GM12878 (cell line): ENCODE data around the gene EPX.
A peak's percentile ranks its signal among the peaks of the same experiment; 100 is the strongest.

Experiments
- EGR1 ChIP-seq, 2 experiments: IDR thresholded peaks; 1 replicate in 1 of 2; 2 replicates in 1 of 2; pipeline ENCODE4 v1.6.1; 2011 to 2012; ENCODE audit warnings: low read depth in 2 of 2, low read length in 2 of 2, borderline replicate concordance in 1 of 2, mild to moderate bottlenecking in 1 of 2, moderate library complexity in 1 of 2
- EP300 ChIP-seq, 2 experiments: fragments of 150-350 bp in 1 of 2; IDR thresholded peaks; 2 replicates each; pipeline ENCODE4 v1.6.1; 2011 to 2012; ENCODE audit warnings: low read depth in 2 of 2, low read length in 2 of 2, borderline replicate concordance in 1 of 2, improper control_type of control experiment in 1 of 2, inconsistent platforms in 1 of 2; ENCODE audit not compliant: control insufficient read depth in 1 of 2
- HCFC1 ChIP-seq: fragments of 150-350 bp; IDR thresholded peaks from 2 replicates; pipeline ENCODE4 v1.6.1; 2014; ENCODE audit warnings: low read length
- IKZF2 ChIP-seq, 2 experiments: fragments of 450-650 bp; IDR thresholded peaks; 2 replicates each; pipeline ENCODE4 v1.6.1; 2017; ENCODE audit warnings: mild to moderate bottlenecking in 2 of 2, moderate library complexity in 2 of 2
- NFYB ChIP-seq: IDR thresholded peaks from 2 replicates; pipeline ENCODE4 v1.6.1; 2011; ENCODE audit warnings: low read depth, mild to moderate bottlenecking, low read length, improper control_type of control experiment, moderate library complexity; ENCODE audit not compliant: insufficient read depth
- PML ChIP-seq: IDR thresholded peaks from 2 replicates; pipeline ENCODE4 v1.6.1; 2012; ENCODE audit warnings: low read length, inconsistent platforms
- POLR2A ChIP-seq: IDR thresholded peaks from 2 replicates; pipeline ENCODE4 v1.6.1; 2011; ENCODE audit warnings: low read depth, mild to moderate bottlenecking, low read length
- POLR2AphosphoS5 ChIP-seq: IDR thresholded peaks from 2 replicates; pipeline ENCODE4 v1.6.1; 2011; ENCODE audit warnings: mild to moderate bottlenecking, low read length, inconsistent platforms
- RELA ChIP-seq: fragments of 450-650 bp; IDR thresholded peaks from 2 replicates; pipeline ENCODE4 v1.8.0; 2014; ENCODE audit warnings: borderline replicate concordance; ENCODE audit not compliant: partially characterized antibody
- TF ChIP-seq, protein P1 (sequence below), 3 experiments: IDR thresholded peaks in 2 of 3; conservative IDR thresholded peaks in 1 of 3; 2 replicates each; pipeline ENCODE4 v1.5.1; 2011; ENCODE audit warnings: low read depth in 3 of 3, low read length in 3 of 3, mild to moderate bottlenecking in 3 of 3, control low read depth in 2 of 3, moderate library complexity in 2 of 3, inconsistent platforms in 1 of 3, mixed read lengths in 1 of 3; ENCODE audit not compliant: control insufficient read depth in 2 of 3, insufficient read depth in 1 of 3; ENCODE audit errors: extremely low read depth in 1 of 3
- TF ChIP-seq, protein P2 (sequence below): fragments of 450-650 bp; formaldehyde crosslinking; IDR thresholded peaks from 2 replicates; pipeline ENCODE4 v1.5.0; 2022; ENCODE audit warnings: mild to moderate bottlenecking, missing genetic modification characterization
- TF ChIP-seq, protein P3 (sequence below): fragments of 450-650 bp; IDR thresholded peaks from 2 replicates; pipeline ENCODE4 v1.6.1; 2017; ENCODE audit warnings: mild to moderate bottlenecking, moderate library complexity

DNA sequence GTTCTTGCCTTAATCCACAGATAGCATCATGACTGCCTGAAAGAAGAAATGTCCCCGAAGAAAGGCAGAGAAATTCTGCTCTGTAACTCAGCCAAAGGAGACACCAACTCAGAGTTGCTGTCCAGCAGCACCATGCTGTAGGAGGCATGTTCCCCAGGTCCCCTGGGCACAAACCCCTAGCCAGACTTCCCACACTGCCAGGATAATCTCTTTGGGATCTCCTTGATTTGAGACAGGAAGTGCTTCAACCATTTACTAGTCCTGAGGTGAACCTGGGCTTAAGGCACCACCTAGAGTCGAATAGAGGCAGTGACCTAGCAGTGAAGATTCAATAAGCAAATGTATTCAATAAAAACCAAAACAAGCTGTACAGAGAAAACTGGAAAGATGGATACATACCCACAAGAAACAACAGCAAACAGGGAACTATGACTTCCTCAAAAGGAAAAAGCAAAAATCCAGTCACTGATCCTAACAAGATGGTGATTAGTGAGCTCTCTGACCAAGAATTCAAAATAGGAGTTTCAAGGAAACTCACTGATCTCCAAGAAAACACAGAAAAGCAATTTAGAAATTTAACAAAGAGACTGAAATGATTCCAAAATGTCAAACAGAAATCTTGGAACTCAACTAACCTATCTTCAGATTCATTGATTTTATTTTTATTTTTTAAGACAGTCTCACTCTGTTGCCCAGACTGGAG is 20.0 kb upstream of the EPX start:
- TF ChIP-seq, protein P1, sequence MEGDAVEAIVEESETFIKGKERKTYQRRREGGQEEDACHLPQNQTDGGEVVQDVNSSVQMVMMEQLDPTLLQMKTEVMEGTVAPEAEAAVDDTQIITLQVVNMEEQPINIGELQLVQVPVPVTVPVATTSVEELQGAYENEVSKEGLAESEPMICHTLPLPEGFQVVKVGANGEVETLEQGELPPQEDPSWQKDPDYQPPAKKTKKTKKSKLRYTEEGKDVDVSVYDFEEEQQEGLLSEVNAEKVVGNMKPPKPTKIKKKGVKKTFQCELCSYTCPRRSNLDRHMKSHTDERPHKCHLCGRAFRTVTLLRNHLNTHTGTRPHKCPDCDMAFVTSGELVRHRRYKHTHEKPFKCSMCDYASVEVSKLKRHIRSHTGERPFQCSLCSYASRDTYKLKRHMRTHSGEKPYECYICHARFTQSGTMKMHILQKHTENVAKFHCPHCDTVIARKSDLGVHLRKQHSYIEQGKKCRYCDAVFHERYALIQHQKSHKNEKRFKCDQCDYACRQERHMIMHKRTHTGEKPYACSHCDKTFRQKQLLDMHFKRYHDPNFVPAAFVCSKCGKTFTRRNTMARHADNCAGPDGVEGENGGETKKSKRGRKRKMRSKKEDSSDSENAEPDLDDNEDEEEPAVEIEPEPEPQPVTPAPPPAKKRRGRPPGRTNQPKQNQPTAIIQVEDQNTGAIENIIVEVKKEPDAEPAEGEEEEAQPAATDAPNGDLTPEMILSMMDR (IDR thresholded peaks at IDR 0.05 in 2 of 3, conservative IDR thresholded peaks at IDR 0.05 in 1 of 3; ENCODE audit: control insufficient read depth in 2 of 3, extremely low read depth in 1 of 3, insufficient read depth in 1 of 3, low read depth in 3 of 3, low read length in 3 of 3): peak; percentile 49 to 57 (median 56); a peak in 5 of 6 replicates
- TF ChIP-seq IKZF2 (IDR thresholded peaks at IDR 0.05): no peak
- no peak for TF ChIP-seq NFYB
- no peak for TF ChIP-seq EGR1 (IDR thresholded peaks at IDR 0.05; ENCODE audit: borderline replicate concordance in 1 of 2, low read depth in 2 of 2, low read length in 2 of 2)
- no peak for TF ChIP-seq POLR2A
- no peak for TF ChIP-seq HCFC1
- TF ChIP-seq PML: no peak
- no peak for TF ChIP-seq POLR2AphosphoS5
- TF ChIP-seq, protein P2, sequence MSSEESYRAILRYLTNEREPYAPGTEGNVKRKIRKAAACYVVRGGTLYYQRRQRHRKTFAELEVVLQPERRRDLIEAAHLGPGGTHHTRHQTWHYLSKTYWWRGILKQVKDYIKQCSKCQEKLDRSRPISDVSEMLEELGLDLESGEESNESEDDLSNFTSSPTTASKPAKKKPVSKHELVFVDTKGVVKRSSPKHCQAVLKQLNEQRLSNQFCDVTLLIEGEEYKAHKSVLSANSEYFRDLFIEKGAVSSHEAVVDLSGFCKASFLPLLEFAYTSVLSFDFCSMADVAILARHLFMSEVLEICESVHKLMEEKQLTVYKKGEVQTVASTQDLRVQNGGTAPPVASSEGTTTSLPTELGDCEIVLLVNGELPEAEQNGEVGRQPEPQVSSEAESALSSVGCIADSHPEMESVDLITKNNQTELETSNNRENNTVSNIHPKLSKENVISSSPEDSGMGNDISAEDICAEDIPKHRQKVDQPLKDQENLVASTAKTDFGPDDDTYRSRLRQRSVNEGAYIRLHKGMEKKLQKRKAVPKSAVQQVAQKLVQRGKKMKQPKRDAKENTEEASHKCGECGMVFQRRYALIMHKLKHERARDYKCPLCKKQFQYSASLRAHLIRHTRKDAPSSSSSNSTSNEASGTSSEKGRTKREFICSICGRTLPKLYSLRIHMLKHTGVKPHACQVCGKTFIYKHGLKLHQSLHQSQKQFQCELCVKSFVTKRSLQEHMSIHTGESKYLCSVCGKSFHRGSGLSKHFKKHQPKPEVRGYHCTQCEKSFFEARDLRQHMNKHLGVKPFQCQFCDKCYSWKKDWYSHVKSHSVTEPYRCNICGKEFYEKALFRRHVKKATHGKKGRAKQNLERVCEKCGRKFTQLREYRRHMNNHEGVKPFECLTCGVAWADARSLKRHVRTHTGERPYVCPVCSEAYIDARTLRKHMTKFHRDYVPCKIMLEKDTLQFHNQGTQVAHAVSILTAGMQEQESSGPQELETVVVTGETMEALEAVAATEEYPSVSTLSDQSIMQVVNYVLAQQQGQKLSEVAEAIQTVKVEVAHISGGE (CRISPR knock-in tag): no peak
- no peak for TF ChIP-seq EP300 (IDR thresholded peaks at IDR 0.05; ENCODE audit: borderline replicate concordance in 1 of 2, control insufficient read depth in 1 of 2, low read depth in 2 of 2, low read length in 2 of 2)
- TF ChIP-seq, protein P3, sequence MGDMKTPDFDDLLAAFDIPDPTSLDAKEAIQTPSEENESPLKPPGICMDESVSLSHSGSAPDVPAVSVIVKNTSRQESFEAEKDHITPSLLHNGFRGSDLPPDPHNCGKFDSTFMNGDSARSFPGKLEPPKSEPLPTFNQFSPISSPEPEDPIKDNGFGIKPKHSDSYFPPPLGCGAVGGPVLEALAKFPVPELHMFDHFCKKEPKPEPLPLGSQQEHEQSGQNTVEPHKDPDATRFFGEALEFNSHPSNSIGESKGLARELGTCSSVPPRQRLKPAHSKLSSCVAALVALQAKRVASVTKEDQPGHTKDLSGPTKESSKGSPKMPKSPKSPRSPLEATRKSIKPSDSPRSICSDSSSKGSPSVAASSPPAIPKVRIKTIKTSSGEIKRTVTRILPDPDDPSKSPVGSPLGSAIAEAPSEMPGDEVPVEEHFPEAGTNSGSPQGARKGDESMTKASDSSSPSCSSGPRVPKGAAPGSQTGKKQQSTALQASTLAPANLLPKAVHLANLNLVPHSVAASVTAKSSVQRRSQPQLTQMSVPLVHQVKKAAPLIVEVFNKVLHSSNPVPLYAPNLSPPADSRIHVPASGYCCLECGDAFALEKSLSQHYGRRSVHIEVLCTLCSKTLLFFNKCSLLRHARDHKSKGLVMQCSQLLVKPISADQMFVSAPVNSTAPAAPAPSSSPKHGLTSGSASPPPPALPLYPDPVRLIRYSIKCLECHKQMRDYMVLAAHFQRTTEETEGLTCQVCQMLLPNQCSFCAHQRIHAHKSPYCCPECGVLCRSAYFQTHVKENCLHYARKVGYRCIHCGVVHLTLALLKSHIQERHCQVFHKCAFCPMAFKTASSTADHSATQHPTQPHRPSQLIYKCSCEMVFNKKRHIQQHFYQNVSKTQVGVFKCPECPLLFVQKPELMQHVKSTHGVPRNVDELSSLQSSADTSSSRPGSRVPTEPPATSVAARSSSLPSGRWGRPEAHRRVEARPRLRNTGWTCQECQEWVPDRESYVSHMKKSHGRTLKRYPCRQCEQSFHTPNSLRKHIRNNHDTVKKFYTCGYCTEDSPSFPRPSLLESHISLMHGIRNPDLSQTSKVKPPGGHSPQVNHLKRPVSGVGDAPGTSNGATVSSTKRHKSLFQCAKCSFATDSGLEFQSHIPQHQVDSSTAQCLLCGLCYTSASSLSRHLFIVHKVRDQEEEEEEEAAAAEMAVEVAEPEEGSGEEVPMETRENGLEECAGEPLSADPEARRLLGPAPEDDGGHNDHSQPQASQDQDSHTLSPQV: no peak
- no peak for TF ChIP-seq RELA
